AG08396 (cell line): Measurements from ENCODE around the gene TCP11L2.
A peak's percentile ranks its signal among the peaks of the same experiment; 100 is the strongest.
"Not testable (repeated sequence)": the region's sequence is repeated elsewhere in the genome, so short reads cannot be mapped to it uniquely, and the experiment has no call there.

Source experiments
- DNase-seq: peaks from one replicate; pipeline ENCODE4 v3.0.0; 2012; ENCODE audit warnings: low spot score, mixed read lengths

TCP11L2 gene

GRCh38 chr12:106284358-106285105, 18.0 kb upstream of the TCP11L2 start:
- no peak for DNase-seq

- no peak for DNase-seq
These were observed 16.6 kb upstream of the TCP11L2 start for GRCh38 chr12:106285982-106286381.

GRCh38 chr12:106286576-106287162, 15.9 kb upstream of the TCP11L2 start:
- DNase-seq: not testable (repeated sequence)

GRCh38 chr12:106287364-106287763, 15.2 kb upstream of the TCP11L2 start:
- DNase-seq: no peak

- DNase-seq: no peak
These were observed 14.4 kb upstream of the TCP11L2 start for GRCh38 chr12:106288101-106288493.

GRCh38 chr12:106288494-106289195, 13.9 kb upstream of the TCP11L2 start:
- DNase-seq: peak; percentile 53

- no peak for DNase-seq
These were observed 13.3 kb upstream of the TCP11L2 start for GRCh38 chr12:106289196-106289681.

- DNase-seq: no peak
These were observed 11.9 kb upstream of the TCP11L2 start for GRCh38 chr12:106290666-106291065.

GRCh38 chr12:106291342-106291741, 11.2 kb upstream of the TCP11L2 start:
- DNase-seq: no peak

- no peak for DNase-seq
These were observed 10.2 kb upstream of the TCP11L2 start for GRCh38 chr12:106292339-106292738.

- peak; percentile 70 for DNase-seq
These were observed 6.2 kb upstream of the TCP11L2 start for GRCh38 chr12:106296179-106296877.

GRCh38 chr12:106297075-106297474, 5.5 kb upstream of the TCP11L2 start:
- no peak for DNase-seq

GRCh38 chr12:106297681-106298080, 4.9 kb upstream of the TCP11L2 start:
- no peak for DNase-seq

- peak; percentile 33 for DNase-seq
These were observed 3.2 kb upstream of the TCP11L2 start for GRCh38 chr12:106299202-106299774.

GRCh38 chr12:106300761-106301160, 1.8 kb upstream of the TCP11L2 start:
- DNase-seq: no peak

GRCh38 chr12:106301241-106301610, 1.3 kb upstream of the TCP11L2 start:
- DNase-seq: no peak

GRCh38 chr12:106301611-106302321, 767 bp upstream of the TCP11L2 start:
- DNase-seq: peak; percentile 16

- DNase-seq: peak; percentile 87
These were observed 778 bp downstream of the TCP11L2 start for GRCh38 chr12:106303202-106303820.

GRCh38 chr12:106304001-106304421, 1.5 kb downstream of the TCP11L2 start:
- no peak for DNase-seq

GRCh38 chr12:106304797-106305196, 2.3 kb downstream of the TCP11L2 start:
- DNase-seq: no peak

GRCh38 chr12:106305376-106305775, 2.8 kb downstream of the TCP11L2 start:
- no peak for DNase-seq
